ENCODE measurements around the gene RAC2. TPM values are rescaled to one million over a fixed set of nuclear protein-coding genes. Genes with fewer than 3 reads are reported as not detected.

RAC2 gene
- total and polyA plus RNA-seq, 9 of the 15 experiments (the other 6 are each of a cell fraction or from before 2014, with no cell fraction given): 22.7 to 103 (median 43.3) TPM

- Histone ChIP-seq H3K4me2 (ENCODE audit: insufficient read depth, low read length) (no peak overlapping the region), H3K27ac (ENCODE audit: extremely low read depth, low read depth, low read length) (no peak overlapping the region), H3K79me2 (ENCODE audit: control insufficient read depth, insufficient read depth, low read length) (peaks cover 2% of the 10 kb centered on the region; the same call in 1 of the 3 replicates), H3K4me3 (no peak overlapping the region), H3K9ac (ENCODE audit: insufficient read depth in 1 of 2, low read depth in 2 of 2, low read length in 2 of 2) (peak overlapping the region in 1 of 2 experiments; percentile 48; a peak in 1 of 4 replicates), H3K9me3 (replicated peaks; ENCODE audit: control insufficient read depth, insufficient read depth, low read depth, low read length) (peaks cover 3% of the 10 kb centered on the region; the same call in 1 of the 2 replicates), H4K20me1 (replicated peaks; ENCODE audit: control insufficient read depth, insufficient read depth, low read length) (no peaks in the 10 kb centered on the region), H3K9me1 (ENCODE audit: control insufficient read depth, insufficient read depth, low read length) (no peaks in the 10 kb centered on the region), H3K4me1 (replicated peaks in 1 of 2; ENCODE audit: control insufficient read depth in 2 of 2, insufficient read depth in 2 of 2, low read length in 2 of 2) (peaks cover 23 to 40% of the 10 kb centered on the region in 2 experiments), H3K27me3 (ENCODE audit: control insufficient read depth in 2 of 2, insufficient read depth in 2 of 2, low read length in 2 of 2) (no peaks in the 10 kb centered on the region), H2AFZ (ENCODE audit: low read depth, low read length) (no peak overlapping the region), H3K36me3 (ENCODE audit: control insufficient read depth, insufficient read depth, low read length) (no peaks in the 10 kb centered on the region)
- FAIRE-seq (no peak), ATAC-seq (no peak), DNase-seq (ENCODE audit: extremely low read depth in 1 of 4, low spot score in 3 of 4) (no peak)
- no TSS peak for BruUV-seq (replicated peaks)
- ChIA-PET CTCF (ENCODE audit: low intra/inter-chr PET ratio) (interaction anchor here (0.7 to 5.1 kb wide), 2 partner anchors 30 to 119 kb away, joined by 3 to 27 read pairs; no protein-coding TSS in a partner anchor), POLR2A (interaction anchor here (0.6 to 1.3 kb wide), 5 partner anchors 9 to 167 kb away, joined by 3 to 6 read pairs (median 3); partner anchors contain the start of gene C1QTNF6)
- 53% methylated on average over 6 of the region's 14 CpGs for WGBS (ENCODE audit: insufficient coverage, low coverage, missing lambda C conversion rate)
- intact Hi-C loops (cut with micrococcal nuclease) (loop anchor here (10.0 kb wide), 1 partner anchor 412 kb away; no protein-coding TSS in a partner anchor), in situ Hi-C loops (cut with MboI) (no loop called here)
- TF ChIP-seq, protein P1, sequence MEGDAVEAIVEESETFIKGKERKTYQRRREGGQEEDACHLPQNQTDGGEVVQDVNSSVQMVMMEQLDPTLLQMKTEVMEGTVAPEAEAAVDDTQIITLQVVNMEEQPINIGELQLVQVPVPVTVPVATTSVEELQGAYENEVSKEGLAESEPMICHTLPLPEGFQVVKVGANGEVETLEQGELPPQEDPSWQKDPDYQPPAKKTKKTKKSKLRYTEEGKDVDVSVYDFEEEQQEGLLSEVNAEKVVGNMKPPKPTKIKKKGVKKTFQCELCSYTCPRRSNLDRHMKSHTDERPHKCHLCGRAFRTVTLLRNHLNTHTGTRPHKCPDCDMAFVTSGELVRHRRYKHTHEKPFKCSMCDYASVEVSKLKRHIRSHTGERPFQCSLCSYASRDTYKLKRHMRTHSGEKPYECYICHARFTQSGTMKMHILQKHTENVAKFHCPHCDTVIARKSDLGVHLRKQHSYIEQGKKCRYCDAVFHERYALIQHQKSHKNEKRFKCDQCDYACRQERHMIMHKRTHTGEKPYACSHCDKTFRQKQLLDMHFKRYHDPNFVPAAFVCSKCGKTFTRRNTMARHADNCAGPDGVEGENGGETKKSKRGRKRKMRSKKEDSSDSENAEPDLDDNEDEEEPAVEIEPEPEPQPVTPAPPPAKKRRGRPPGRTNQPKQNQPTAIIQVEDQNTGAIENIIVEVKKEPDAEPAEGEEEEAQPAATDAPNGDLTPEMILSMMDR (IDR thresholded peaks at IDR 0.05 in 2 of 3, conservative IDR thresholded peaks at IDR 0.05 in 1 of 3; ENCODE audit: insufficient read depth in 2 of 3, low read depth in 1 of 3, low read length in 3 of 3): peak in 1 of 3 experiments; percentile 26; a peak in 2 of 6 replicates
- TF ChIP-seq RAD51 (IDR thresholded peaks at IDR 0.05; ENCODE audit: borderline replicate concordance, low read depth) (peak; percentile 33; the same call in 1 of the 2 replicates), USF2 (CRISPR knock-in tag; IDR thresholded peaks at IDR 0.05) (peak; percentile 34; the same call in 1 of the 2 replicates), SMARCB1 (IDR thresholded peaks at IDR 0.05; ENCODE audit: insufficient read length, low read depth) (no peak), ZNF282 (CRISPR knock-in tag; IDR thresholded peaks at IDR 0.05) (no peak), RBM39 (optimal IDR thresholded peaks at IDR 0.05; ENCODE audit: low read depth, low read length) (no peak)
- TF ChIP-seq, protein P2, sequence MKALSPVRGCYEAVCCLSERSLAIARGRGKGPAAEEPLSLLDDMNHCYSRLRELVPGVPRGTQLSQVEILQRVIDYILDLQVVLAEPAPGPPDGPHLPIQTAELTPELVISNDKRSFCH (CRISPR knock-in tag; IDR thresholded peaks at IDR 0.05): no peak
- TF ChIP-seq, protein P2 (tag; IDR thresholded peaks at IDR 0.05): peak; percentile 20; the same call in 1 of the 2 replicates
- TF ChIP-seq, protein P3, sequence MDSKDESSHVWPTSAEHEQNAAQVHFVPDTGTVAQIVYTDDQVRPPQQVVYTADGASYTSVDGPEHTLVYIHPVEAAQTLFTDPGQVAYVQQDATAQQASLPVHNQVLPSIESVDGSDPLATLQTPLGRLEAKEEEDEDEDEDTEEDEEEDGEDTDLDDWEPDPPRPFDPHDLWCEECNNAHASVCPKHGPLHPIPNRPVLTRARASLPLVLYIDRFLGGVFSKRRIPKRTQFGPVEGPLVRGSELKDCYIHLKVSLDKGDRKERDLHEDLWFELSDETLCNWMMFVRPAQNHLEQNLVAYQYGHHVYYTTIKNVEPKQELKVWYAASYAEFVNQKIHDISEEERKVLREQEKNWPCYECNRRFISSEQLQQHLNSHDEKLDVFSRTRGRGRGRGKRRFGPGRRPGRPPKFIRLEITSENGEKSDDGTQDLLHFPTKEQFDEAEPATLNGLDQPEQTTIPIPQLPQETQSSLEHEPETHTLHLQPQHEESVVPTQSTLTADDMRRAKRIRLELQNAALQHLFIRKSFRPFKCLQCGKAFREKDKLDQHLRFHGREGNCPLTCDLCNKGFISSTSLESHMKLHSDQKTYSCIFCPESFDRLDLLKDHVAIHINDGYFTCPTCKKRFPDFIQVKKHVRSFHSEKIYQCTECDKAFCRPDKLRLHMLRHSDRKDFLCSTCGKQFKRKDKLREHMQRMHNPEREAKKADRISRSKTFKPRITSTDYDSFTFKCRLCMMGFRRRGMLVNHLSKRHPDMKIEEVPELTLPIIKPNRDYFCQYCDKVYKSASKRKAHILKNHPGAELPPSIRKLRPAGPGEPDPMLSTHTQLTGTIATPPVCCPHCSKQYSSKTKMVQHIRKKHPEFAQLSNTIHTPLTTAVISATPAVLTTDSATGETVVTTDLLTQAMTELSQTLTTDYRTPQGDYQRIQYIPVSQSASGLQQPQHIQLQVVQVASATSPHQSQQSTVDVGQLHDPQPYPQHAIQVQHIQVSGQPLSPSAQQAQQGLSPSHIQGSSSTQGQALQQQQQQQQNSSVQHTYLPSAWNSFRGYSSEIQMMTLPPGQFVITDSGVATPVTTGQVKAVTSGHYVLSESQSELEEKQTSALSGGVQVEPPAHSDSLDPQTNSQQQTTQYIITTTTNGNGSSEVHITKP (IDR thresholded peaks at IDR 0.05; ENCODE audit: partially characterized antibody): peak; percentile 48
- TF ChIP-seq, protein P4, sequence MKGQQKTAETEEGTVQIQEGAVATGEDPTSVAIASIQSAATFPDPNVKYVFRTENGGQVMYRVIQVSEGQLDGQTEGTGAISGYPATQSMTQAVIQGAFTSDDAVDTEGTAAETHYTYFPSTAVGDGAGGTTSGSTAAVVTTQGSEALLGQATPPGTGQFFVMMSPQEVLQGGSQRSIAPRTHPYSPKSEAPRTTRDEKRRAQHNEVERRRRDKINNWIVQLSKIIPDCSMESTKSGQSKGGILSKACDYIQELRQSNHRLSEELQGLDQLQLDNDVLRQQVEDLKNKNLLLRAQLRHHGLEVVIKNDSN (CRISPR knock-in tag; IDR thresholded peaks at IDR 0.05): 0 out of 2 replicates have a peak, but pooled peaks have one; percentile 23
Observed at GRCh38 chr22:37196539-37197450, 47.3 kb downstream of the RAC2 start.

Measured in K562 (cell line).